Endothelial cell of hepatic sinusoid (primary cell): ENCODE data around the gene EDAR.

ENCODE experiments used
- in situ Hi-C: cut with HindIII; loops from 2 replicates; pipeline ENCODE4 v1.10.0; 2017; ENCODE audit warnings: low sequenced_read_pairs

Gene EDAR

DNA sequence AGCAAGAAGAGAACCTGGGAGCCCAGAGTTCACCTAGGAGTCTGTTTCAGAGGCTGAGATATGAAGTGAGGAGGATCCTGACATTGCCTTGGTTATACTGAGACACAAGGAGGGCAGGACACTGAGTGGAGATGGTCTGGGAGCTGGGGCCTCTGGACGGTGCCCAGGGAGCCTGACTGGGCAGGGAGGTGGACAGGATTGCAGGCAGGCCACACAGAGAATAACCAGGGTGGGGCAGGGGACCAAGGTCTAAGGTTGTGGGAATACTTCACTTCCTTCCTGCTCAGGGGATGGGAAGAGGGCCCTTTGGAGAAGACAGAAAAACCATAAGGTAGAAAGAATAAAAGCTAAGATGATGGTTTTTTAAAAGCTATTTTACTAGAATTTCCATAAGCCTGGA lies 18.7 kb downstream of the EDAR start:
- in situ Hi-C loops: loop anchor here (5.0 kb wide), 1 partner anchor 33 kb away; no protein-coding TSS in a partner anchor

DNA sequence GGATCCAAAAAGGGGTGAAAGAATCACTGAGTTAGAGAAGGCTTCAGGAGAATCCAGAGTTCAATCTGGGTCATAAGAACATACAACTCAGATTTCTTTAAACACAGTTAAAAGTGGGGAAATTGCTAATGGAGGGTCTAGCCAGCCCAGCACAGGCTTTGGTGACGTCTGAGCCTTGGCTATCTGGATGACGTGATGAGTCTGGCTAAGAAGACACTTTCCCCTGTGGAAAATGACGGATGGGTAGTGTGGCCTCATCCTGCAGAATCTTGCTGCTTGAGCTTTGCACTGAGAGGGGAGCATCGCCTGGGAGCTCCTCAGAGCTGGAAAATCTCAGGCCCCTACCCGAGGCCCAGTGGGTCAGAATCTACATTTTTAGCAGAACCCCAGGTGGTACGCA lies 19.2 kb downstream of the EDAR start:
- in situ Hi-C loops: loop anchor here (5.0 kb wide), 2 partner anchors 33 to 88 kb away; no protein-coding TSS in a partner anchor

DNA sequence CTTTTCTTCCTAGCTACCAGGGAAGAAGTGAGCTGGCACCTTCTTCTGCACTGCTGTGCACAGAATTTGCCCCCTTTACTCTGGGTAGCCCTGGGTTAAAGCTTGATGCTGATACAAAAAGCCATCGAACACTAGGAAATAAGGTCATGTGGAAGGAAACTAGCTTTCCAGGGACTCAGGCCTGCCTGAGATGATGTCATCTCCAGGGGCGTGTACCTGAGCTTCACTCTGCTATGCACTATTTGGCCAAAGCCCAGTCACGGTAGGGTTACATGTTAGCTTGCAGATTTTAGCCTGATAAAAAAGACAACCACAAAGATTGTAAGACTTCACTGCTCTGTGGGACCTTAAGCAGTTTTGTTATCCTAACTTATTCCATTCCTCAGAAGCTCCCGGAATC lies 20.4 kb downstream of the EDAR start:
- in situ Hi-C loops: loop anchor here (5.0 kb wide), 1 partner anchor 86 kb away; no protein-coding TSS in a partner anchor

DNA sequence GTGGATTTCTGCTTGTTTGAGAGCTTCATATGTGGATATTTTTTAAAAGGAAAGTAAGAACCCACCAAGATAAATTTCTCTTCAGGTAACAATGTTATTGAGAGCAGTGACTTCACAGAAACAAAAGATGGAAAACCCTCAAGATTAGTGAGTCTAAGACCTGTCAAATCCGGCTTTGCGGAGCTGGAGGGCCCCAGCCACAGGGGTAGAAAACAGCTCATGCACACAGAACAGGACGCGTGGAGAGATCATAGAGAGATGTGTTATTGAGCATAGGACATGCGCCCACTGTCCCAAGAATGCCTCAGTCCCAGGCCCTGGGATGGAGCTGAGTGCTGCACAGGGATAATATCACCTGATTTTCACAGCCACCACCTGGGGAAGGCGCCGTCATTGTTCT lies 21.3 kb downstream of the EDAR start:
- in situ Hi-C loops: loop anchor here (5.0 kb wide), 1 partner anchor 85 kb away; no protein-coding TSS in a partner anchor

DNA sequence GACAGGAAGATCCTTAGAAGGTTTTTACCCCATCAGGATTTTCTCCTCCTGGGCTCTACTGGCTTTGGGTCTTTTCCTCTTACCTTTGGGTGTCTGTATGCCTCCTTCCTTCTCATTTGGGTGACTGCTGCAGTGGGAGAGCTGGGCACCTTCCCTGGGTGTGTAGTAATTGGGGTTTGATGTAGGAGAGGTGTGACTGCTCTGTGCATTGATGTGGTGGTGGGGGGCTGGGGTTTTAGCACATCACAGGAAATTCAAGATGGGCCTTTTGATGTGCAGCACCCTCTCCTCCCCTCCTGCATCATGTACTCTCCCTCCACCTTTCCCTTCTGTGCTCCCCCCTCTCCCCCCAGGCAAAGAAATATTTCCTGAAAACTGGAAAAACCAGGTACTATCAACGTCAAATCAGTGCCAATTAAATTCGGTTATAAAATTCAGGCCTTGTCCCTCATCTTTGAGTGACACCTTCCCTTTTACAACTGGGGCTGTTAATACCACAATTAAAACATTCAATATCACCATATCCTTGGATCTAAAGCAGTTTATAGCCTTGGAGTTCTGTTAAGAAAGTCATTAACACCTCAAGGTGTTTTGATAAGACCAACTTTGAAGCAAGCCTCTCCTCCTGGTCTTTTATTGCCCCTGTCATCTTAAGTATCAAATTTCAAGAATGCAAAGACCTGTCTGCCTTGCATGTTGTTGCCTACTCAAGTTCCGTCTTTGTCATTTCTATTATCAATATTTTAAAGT lies 23.3 kb downstream of the EDAR start:
- in situ Hi-C loops: loop anchor here (5.0 kb wide), 1 partner anchor 83 kb away; no protein-coding TSS in a partner anchor

DNA sequence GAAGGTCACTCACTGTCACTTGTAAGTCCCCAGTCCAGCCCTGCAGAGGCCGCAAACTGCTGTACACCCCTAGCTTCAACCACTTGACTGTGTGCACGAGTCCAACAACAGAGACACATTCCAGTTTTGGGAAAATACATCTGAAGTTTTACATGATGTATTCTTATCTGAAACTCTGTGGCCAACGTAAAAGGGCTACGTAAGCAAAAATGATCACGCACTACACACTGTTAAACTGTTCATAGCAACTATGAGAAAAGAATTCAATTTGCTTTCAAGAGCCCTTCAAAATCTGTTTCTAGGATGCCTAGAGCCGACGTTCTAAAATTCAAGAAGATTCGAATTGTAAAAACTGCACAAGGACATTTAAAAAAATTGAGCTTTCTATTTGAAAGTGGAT lies 26.0 kb downstream of the EDAR start:
- in situ Hi-C loops: no loop called here

DNA sequence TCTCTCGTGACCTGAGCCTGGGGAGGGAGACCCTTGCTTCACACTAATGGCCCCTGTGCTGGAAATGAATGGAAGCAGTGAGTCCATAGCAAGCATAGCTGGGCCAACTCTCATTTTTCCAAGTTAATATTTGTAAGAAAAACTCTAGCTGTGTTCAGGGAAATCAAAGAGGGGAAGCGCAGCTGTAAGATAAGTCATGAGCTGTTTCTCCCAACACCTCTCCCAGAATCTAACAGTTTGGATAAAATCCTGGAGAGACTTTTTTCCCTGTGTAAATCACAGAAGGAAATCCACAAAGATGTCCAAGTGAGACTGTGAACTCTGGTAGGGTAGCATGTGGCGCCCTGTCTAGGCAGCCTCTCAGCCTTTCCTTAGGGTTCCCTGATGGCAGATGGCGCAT lies 27.2 kb downstream of the EDAR start:
- in situ Hi-C loops: no loop called here

DNA sequence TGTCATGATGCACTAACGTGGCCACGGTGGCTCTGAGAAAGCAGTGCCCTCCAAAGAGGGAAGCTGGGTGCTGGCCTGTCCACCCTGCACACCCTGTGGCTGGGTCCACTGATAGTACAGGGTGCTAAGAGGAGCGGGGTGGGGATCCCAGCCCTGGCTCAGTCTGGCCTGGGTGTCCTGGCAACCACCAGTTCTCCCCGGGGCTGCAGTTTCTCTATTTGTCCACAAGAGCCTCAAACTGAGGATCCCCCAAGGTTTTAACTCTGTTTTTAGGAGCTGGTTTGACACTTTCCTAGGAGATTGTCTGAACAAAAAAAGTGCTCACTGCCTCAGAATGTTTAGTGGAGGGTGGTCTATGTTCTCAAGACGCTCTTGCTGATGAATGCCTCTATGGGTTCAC lies 29.0 kb downstream of the EDAR start:
- in situ Hi-C loops: no loop called here

DNA sequence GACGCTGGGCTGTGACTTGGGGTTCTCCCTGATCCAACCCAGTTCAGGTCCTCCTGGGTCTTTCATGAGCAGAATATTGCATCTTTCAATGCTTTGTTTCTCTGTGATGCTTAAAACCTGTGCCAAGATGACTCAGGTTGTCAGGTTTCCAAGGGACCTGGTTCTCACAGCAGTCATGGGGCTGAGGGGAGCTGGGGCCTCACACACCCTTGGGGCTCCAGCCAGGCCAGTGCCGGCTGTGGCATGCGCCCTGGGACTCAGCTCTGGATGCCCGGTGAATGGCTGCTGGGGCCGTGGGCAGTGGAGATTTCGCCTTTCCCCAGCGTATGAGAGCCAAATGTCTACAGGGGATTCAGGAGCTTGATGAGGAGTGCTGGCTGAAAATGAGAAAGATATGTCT lies 29.6 kb downstream of the EDAR start:
- in situ Hi-C loops: no loop called here

DNA sequence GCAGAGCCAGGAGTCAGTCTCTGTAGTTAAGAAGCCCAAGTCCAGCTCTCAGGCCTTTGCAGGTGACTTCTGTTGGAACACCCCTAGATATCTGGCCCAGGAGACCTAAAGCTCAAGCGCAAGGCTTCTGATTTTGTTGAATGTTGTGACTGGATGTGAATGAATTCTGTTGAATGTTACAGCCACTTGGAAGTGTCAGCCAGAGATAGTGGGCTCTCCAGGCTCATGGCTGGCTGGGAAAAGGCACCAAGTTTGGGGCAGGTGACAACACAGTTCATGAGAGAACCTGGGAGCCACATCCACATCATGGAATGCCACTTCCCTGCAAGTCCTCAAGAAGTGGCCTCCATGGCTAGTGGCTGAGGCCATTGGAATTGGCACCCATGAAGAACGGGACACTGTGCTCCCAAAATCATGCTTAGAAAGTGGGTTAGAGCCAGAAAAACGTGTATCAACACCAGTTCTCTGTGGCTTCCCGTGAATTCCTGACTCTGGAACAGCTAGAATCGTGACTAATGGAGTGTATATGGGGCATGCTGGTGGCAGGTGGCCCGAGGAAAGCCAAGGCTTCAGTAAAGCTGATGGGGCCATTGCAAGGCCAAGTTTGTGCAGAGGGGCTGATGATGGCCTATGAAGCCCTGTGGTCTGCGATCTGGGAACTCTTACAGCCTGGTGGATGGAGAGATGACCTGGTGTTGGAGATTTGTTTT lies 30.2 kb downstream of the EDAR start:
- in situ Hi-C loops: no loop called here

DNA sequence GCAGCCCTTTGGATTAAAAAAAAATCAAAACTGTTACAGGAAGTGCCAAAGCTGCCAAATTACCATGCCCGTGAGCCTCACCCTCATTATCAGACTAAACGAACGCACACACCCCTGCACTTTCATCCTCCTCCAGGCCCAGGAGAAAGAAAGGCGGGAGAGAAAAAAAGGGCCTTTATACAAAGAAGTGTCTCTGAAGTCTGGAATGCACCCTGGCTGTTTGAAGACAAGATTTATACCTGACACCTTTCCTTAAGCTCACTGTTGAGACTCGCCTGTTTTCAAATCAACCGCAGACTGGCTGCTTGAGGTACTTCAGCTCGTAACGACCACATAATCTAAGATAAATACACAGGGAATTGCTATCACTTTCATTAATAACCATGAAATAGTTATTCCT lies 31.0 kb downstream of the EDAR start:
- in situ Hi-C loops: no loop called here

DNA sequence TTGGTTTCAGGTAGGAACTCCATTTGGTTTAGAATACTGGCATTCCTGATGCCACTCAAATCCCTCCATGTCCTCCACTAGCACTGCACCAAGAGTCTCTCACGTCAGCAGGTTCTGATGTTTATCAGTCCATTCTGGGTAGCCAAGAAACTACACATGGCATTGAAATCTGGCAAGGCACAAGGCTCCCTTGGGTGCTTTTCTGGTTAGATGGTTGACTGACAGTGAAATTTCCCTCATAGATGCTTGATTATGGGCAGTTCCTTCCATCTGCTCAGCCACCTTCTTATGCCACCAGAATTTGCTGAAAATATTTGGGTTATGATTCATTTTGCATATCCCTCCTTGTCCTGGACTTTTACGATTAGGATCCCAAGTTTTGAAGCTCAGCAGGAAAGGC lies 32.6 kb downstream of the EDAR start:
- in situ Hi-C loops: no loop called here

DNA sequence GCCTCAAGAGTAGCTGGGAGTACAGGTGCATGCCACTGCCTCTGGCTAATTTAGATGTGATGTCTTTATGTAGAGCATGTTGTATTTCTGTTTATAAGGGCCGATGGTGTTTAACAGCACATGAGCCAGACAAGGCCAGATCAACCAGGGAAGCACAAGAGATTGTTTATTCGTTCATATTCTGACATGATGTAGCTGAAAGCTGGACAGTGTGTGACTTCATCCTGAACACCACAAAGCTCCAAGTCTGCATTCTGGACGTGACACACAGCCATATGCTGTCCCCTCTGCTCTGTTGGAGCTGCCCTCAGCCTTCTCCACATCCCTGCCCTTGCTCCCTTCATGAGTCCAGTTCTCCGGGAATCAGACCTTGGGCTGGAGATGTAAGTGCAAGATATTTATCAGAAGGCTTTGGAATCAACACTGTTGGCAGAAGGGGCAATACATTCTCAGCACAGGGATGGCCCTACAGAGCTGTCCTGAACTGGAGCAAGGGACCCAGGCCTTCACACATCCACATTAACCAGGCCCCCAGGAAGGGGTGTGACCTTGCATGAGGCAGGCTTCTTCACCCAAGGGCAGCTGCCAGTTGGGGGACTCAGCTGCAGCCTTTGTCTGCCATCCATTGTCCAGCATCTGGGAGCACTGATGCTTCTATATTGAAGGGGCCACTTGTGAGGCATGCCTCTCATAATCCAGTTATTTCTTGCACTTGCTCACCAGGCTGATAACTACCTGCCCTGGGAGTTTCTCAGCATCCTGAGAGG lies 38.5 kb downstream of the EDAR start:
- in situ Hi-C loops: no loop called here

DNA sequence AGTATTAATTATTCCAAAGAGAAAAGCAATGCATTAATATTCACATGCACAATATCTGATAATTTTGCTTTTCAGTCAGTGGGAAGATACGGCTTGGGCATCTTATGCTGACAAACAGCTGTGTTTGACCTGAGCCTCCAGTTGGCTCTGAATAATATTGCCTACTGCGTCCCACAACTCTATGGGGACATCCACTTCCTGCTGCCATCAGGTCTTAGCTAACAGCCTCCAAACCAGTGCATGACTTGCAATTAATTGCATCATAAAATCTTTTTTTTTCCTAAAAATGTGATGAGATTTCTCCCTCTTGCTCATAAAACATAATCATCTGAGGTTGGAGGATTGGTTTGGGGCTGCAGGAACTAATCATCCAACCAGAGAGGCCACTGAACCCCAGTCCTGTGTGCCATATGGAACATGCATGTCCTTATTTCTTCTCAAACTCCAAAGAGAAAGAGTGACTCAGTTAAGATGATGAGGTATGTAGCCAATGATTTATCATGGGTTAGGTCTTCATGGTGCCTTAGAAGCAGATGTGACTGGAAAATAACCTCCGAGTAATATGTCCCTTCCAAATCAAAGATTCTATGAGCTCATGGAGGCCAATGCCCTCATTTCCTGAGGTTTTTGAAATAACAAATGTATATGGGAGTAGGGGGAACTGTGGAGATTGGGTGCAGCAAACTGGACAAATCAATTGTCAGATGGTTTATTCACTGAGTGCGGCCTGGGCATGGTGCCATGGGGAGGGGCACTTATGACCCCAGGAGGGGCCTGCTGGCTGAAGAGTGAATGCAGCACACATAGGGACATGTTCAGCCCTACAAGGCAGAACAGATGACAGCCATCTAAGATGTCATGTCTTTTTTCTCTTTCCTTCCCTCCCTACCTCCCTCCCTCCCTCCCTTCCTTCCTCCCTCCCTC lies 39.4 kb downstream of the EDAR start:
- in situ Hi-C loops: no loop called here

DNA sequence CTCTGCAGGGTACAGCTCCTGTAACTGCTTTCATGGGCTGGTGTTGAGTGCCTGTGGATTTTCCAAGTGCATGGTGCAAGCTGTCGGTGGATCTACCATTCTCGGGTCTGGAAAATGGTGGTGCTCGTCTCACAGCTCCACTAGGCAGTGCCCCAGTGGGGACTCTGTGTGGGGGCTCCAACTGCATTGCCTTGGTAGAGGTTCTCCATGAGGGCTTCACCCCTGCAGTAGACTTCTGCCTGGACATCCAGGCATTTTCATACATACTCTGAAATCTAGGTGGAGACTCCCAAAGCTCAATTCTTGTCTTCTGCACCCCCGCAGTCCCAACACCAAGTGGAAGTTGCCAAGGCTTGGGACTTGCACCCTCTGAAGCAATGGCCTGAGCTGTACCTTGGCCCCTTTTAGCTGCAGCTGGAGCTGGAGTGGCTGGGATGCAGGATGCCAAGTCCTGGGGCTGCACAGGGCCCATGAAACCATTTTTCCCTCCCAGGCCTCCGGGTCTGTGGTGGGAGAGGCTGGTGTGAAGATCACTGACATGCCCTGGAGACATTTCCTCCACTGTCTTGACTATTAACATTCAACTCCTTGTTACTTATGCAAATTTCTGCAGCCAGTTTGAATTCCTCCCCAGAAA lies 41.6 kb downstream of the EDAR start:
- in situ Hi-C loops: no loop called here

DNA sequence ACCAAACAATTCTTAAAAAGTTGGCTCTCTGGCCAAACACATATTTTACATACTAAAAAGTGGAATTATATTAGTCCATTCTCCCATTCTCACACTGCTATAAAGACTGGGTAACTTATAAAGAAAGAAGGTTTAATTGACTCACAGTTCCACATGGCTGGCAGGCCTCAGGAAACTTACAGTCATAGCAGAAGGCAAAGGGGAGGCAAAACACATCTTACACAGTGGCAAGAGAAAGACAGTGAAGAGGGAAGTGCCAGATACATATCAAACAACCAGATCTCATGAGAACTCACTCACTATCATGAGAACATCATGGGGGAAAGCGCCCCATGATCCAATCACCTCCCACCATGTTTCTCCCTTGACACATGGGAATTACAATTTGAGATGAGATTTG lies 42.6 kb downstream of the EDAR start:
- in situ Hi-C loops: no loop called here

DNA sequence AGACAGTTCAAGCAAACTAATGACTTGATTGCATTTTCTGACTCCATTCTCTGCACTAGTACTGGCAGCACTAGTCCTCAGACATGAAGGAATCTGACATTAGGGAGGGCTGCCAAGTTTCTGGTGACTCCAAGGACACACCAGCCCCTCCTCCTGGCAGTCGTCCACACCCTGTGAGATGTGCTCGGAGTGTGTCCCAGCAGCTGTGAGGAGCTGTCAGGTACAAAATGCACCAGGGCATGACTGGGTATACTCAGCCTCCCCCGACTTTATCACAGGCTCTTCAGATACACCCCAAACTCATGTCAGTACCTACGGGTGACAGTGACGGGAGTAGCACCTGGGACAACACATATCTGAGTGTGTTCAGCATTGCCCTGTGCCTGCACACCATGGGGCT lies 43.1 kb downstream of the EDAR start:
- in situ Hi-C loops: no loop called here

DNA sequence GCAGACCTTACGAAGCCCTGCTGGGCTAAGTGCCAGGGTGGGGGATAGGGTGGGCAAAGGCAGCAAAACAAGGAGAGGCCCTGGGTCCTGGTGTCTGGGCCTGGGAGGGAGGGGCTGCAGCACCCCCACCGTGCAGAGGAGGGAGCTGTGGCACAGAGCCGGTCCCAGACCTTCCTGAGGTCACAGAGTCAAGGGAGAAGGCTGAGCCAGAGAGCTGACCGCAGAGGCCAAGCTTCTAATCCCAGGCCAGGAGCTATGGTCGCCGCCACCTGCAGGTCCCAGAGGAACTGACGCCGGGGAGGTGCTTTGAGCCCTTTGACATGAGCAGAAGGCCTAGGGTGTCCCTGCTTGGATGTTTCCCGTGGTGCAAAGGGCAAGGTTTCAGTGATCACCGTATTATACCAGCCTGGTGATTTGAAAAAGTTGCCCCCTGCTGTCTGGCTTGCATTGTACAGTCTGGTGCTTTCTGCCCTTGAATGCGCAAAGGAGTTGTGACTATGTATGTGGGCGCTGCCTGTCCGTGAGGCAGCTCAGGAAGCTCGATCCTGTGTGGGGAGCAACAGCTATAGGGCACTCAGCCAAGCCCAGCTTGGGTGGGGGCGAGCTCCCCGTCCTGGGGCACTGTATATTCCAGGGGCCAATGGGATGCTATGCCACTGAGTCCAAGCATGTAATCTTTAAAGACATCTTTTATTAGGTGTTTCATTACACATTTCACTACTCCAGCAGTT lies 44.3 kb downstream of the EDAR start:
- in situ Hi-C loops: no loop called here

DNA sequence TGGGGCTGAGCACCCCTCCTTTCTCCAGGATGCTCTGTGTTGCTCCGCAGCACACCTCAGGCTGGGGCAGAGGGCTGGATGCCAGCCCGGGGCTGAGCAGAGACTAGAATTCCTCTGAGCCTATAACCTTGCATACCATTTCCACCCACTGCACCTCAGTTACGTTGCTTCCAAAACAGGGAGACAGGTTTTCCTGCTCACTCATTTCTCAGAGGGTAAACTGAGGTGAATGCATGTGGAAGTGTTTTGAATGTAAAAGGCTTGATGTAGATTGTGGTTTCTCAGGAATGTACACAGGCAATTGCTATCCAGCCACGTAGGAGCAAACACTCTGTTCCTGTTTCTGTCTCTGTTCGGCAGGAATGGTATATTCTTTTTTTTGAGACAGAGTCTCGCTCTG lies 45.3 kb downstream of the EDAR start:
- in situ Hi-C loops: no loop called here
